ENCODE data around the gene GDPD1. TPM values are rescaled to one million over a fixed set of nuclear protein-coding genes. Genes with fewer than 3 reads are reported as not detected.

GDPD1 gene
- total RNA-seq, 2 donors from 2014 or later: 23.2 to 42.1 TPM

DNA sequence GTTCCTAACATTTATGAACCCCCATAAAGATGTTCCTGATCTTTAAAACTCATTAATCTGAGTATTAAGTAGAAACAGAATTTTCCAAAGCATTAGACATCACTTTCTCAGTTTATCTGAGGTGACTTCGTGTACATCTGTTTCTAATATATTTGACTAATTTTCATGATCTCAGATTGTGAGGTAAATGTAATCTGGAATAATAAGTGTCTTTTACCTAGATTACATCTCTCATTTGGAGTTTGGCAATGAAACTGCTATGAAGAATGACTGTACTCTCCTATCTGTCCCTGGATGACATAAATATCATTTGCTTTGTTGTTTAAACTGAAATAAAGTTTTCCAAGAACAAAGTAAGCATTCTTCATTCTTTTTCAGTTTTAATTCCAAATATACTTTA, 55.3 kb downstream of the GDPD1 start:
- H3K4me3 Mint-ChIP-seq: no peak overlapping the region
- no peaks in the 10 kb centered on the region for H3K4me1 Mint-ChIP-seq
- no peaks in the 10 kb centered on the region for H3K27me3 ChIP-seq (ENCODE audit: control insufficient read depth, insufficient read depth, low read length, poor library complexity, severe bottlenecking)
- peaks cover 3% of the 10 kb centered on the region for H3K9me3 Mint-ChIP-seq
- no peaks in the 10 kb centered on the region for H3K9me3 ChIP-seq (ENCODE audit: control insufficient read depth, low read length)
- no peak overlapping the region for H3K4me3 ChIP-seq (ENCODE audit: low read length)
- peaks cover 52% of the 10 kb centered on the region for H3K36me3 Mint-ChIP-seq (ENCODE audit: low read depth)
- no peak overlapping the region for H3K27ac ChIP-seq (ENCODE audit: low read depth, low read length)
- H3K27ac Mint-ChIP-seq: no peak overlapping the region
- no peaks in the 10 kb centered on the region for H3K27me3 Mint-ChIP-seq (ENCODE audit: insufficient read depth)
- no CpG with 5 or more reads among the region's 1 CpG for WGBS, 2 experiments (ENCODE audit: insufficient coverage in 1 of 2, insufficient read length in 1 of 2)
- no peak for DNase-seq
- TF ChIP-seq, protein P1, sequence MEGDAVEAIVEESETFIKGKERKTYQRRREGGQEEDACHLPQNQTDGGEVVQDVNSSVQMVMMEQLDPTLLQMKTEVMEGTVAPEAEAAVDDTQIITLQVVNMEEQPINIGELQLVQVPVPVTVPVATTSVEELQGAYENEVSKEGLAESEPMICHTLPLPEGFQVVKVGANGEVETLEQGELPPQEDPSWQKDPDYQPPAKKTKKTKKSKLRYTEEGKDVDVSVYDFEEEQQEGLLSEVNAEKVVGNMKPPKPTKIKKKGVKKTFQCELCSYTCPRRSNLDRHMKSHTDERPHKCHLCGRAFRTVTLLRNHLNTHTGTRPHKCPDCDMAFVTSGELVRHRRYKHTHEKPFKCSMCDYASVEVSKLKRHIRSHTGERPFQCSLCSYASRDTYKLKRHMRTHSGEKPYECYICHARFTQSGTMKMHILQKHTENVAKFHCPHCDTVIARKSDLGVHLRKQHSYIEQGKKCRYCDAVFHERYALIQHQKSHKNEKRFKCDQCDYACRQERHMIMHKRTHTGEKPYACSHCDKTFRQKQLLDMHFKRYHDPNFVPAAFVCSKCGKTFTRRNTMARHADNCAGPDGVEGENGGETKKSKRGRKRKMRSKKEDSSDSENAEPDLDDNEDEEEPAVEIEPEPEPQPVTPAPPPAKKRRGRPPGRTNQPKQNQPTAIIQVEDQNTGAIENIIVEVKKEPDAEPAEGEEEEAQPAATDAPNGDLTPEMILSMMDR (conservative IDR thresholded peaks at IDR 0.05): no peak
- H3K4me1 ChIP-seq (ENCODE audit: control insufficient read depth, insufficient read depth, low read length): no peaks in the 10 kb centered on the region
- no peak overlapping the region for H3K9ac ChIP-seq (ENCODE audit: extremely low read depth, low read length, poor library complexity, severe bottlenecking)
- peaks cover 21% of the 10 kb centered on the region for H3K36me3 ChIP-seq (ENCODE audit: control insufficient read depth, insufficient read depth, low read length)

DNA sequence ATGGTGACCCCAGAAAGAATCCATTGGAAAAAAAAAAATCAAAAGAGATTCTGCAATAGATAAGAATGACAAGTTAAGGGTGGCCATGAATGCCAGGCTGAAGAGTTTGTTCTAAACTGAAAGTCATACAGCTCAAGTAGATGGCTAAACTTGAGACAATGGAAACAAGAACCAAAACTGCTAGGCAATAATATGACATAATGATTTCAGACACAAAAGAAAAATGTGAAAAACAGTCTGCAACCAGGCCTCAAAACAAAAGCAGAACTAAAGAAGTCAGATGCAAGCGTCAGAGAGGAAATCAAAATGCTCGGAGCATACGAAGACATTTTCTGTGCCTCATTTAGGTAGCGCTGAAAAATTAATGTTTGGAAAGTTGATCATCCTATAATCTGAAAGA, 56.7 kb downstream of the GDPD1 start:
- 95 to 96% methylated on average over 4 of the region's 4 CpGs for WGBS, 2 experiments (ENCODE audit: insufficient coverage in 1 of 2, insufficient read length in 1 of 2)
- Histone ChIP-seq H3K4me1 (ENCODE audit: control insufficient read depth, insufficient read depth, low read length) (no peaks in the 10 kb centered on the region), H3K36me3 (ENCODE audit: control insufficient read depth, insufficient read depth, low read length) (peaks cover 15% of the 10 kb centered on the region), H3K9me3 (ENCODE audit: control insufficient read depth, low read length) (no peaks in the 10 kb centered on the region), H3K27ac (ENCODE audit: low read depth, low read length) (no peak overlapping the region), H3K4me3 (ENCODE audit: low read length) (no peak overlapping the region), H3K27me3 (ENCODE audit: control insufficient read depth, insufficient read depth, low read length, poor library complexity, severe bottlenecking) (no peaks in the 10 kb centered on the region), H3K9ac (ENCODE audit: extremely low read depth, low read length, poor library complexity, severe bottlenecking) (no peak overlapping the region)
- Mint-ChIP-seq H3K27ac (no peak overlapping the region), H3K27me3 (ENCODE audit: insufficient read depth) (no peaks in the 10 kb centered on the region), H3K4me3 (no peak overlapping the region), H3K9me3 (peaks cover 5% of the 10 kb centered on the region), H3K4me1 (no peaks in the 10 kb centered on the region), H3K36me3 (ENCODE audit: low read depth) (peaks cover 46% of the 10 kb centered on the region)
- no peak for DNase-seq
- TF ChIP-seq, protein P1 (conservative IDR thresholded peaks at IDR 0.05): no peak

DNA sequence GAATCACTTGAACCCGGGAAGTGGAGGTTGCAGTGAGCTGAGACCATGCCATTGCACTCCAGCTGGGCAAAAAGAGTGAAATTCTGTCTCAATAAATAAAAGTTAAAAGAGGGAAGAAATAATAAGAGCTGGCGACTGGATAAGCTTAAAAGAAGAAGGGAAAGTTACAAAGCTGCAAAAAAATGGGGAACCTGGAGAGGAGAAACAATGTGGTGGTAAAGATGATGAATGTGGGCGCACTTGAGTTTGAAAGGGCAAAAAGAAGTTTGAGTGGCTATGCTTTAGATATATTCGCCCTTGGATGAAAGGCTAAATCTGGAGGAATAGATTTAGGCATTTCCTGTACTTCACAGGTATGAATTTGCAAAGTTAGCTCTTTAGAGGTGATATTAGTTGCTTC, 58.1 kb downstream of the GDPD1 start:
- TF ChIP-seq, protein P1 (conservative IDR thresholded peaks at IDR 0.05): no peak
- peaks cover 8% of the 10 kb centered on the region for H3K36me3 ChIP-seq (ENCODE audit: control insufficient read depth, insufficient read depth, low read length)
- peaks cover 6% of the 10 kb centered on the region for H3K9me3 Mint-ChIP-seq
- no peaks in the 10 kb centered on the region for H3K27me3 Mint-ChIP-seq (ENCODE audit: insufficient read depth)
- DNase-seq: no peak
- H3K27ac ChIP-seq (ENCODE audit: low read depth, low read length): no peak overlapping the region
- no peaks in the 10 kb centered on the region for H3K4me1 ChIP-seq (ENCODE audit: control insufficient read depth, insufficient read depth, low read length)
- H3K36me3 Mint-ChIP-seq (ENCODE audit: low read depth): peaks cover 41% of the 10 kb centered on the region
- H3K27me3 ChIP-seq (ENCODE audit: control insufficient read depth, insufficient read depth, low read length, poor library complexity, severe bottlenecking): no peaks in the 10 kb centered on the region
- no peak overlapping the region for H3K4me3 Mint-ChIP-seq
- 85 to 93% methylated on average over 4 of the region's 4 CpGs for WGBS, 2 experiments (ENCODE audit: insufficient coverage in 1 of 2, insufficient read length in 1 of 2)
- no peaks in the 10 kb centered on the region for H3K4me1 Mint-ChIP-seq
- no peak overlapping the region for H3K27ac Mint-ChIP-seq
- no peaks in the 10 kb centered on the region for H3K9me3 ChIP-seq (ENCODE audit: control insufficient read depth, low read length)
- H3K4me3 ChIP-seq (ENCODE audit: low read length): no peak overlapping the region
- H3K9ac ChIP-seq (ENCODE audit: extremely low read depth, low read length, poor library complexity, severe bottlenecking): no peak overlapping the region

Data from endodermal cell (in vitro differentiated cells).